GM23338 (cell line): ENCODE measurements around the gene CSRNP3.

Experiments
- CREB1 ChIP-seq: fragments of 250-450 bp; sonication (Bioruptor Pico); IDR thresholded peaks from 2 replicates; pipeline ENCODE4 v1.5.0; 2020; ENCODE audit warnings: low read depth, mild to moderate bottlenecking, moderate library complexity
- CTCF ChIP-seq, 2 experiments: fragments of 200-600 bp in 1 of 2; sonication (generic) in 1 of 2; conservative IDR thresholded peaks; 2 replicates each; pipeline versions ENCODE4 v1.5.1 to v1.6.1; 2016 to 2017; ENCODE audit warnings: antibody characterized with exemption in 2 of 2, low read depth in 2 of 2, mild to moderate bottlenecking in 2 of 2, moderate library complexity in 1 of 2
- EZH2 ChIP-seq: fragments of 200-600 bp; sonication (generic); IDR thresholded peaks from one replicate; pipeline ENCODE4 v1.8.0; 2017; ENCODE audit warnings: antibody characterized with exemption, mild to moderate bottlenecking, low read depth; ENCODE audit not compliant: unreplicated experiment
- EZH2phosphoT487 ChIP-seq: fragments of 200-600 bp; sonication (generic); IDR thresholded peaks from one replicate; pipeline ENCODE4 v1.8.1; 2018; ENCODE audit warnings: antibody characterized with exemption; ENCODE audit not compliant: unreplicated experiment
- NANOG ChIP-seq: IDR thresholded peaks from 2 replicates; pipeline ENCODE4 v1.6.1; 2016; ENCODE audit warnings: antibody characterized with exemption, borderline replicate concordance
- POLR2AphosphoS5 ChIP-seq: IDR thresholded peaks from 2 replicates; pipeline ENCODE4 v1.6.1; 2016; ENCODE audit warnings: antibody characterized with exemption, low read depth

GRCh38 chr2:165431014-165431413 lies 38.5 kb upstream of the CSRNP3 start:
- TF ChIP-seq CTCF (conservative IDR thresholded peaks at IDR 0.05; ENCODE audit: low read depth in 2 of 2) (no peak), CREB1 (no peak), POLR2AphosphoS5 (no peak), EZH2 (no peak), NANOG (no peak), EZH2phosphoT487 (no peak)
